ENCODE data around the gene ZNF33B. TPM values are rescaled to one million over a fixed set of nuclear protein-coding genes. Genes with fewer than 3 reads are reported as not detected.
"Not testable (repeated sequence)": the region's sequence is repeated elsewhere in the genome, so short reads cannot be mapped to it uniquely, and the experiment has no call there.

The ZNF33B gene
- total RNA-seq (10 to 100 TPM; 30.8 to 31.0 TPM), polyA plus RNA-seq (ENCODE audit: insufficient read length in 2 of 2) (10 to 100 TPM; 23.8 to 30.8 TPM)
- long read RNA-seq, donor 1, full-length matches to known transcripts: 1 of 1 reads
- long read RNA-seq, donor 1, partial matches to known transcripts: 0 of 1 reads
- long read RNA-seq, donor 1, other reads (novel, unspliced or antisense): 0 of 1 reads
- long read RNA-seq, donor 2: 0 reads
- long read RNA-seq, donor 3: 0 reads
- long read RNA-seq, donor 4, full-length matches to known transcripts: 5 of 10 reads
- long read RNA-seq, donor 4, partial matches to known transcripts: 5 of 10 reads
- long read RNA-seq, donor 4, other reads (novel, unspliced or antisense): 0 of 10 reads

- WGBS (ENCODE audit: insufficient coverage): under 1% methylated on average over 62 of the region's 62 CpGs
- no peaks in the 10 kb centered on the region for H3K27me3 ChIP-seq (ENCODE audit: control insufficient read depth, insufficient read depth, low read length)
- peaks cover 4% of the 10 kb centered on the region for H3K4me1 ChIP-seq (ENCODE audit: control insufficient read depth, insufficient read depth, low read length)
- DNase-seq (ENCODE audit: low read depth in 4 of 6, low spot score in 6 of 6): peak; percentile 80 to 98 (median 87)
- peak within 1 kb of the TSS; percentile 61 for H3K4me3 ChIP-seq (ENCODE audit: low read depth, low read length)
- H3K27ac ChIP-seq (ENCODE audit: low read depth, low read length): peak within 1 kb of the TSS; percentile 67
- peaks cover 2% of the 10 kb centered on the region for H3K36me3 ChIP-seq (ENCODE audit: control insufficient read depth, insufficient read depth, low read length)
- no peaks in the 10 kb centered on the region for H3K9me3 ChIP-seq (ENCODE audit: control insufficient read depth, insufficient read depth, low read length)
Measured at GRCh38 chr10:42638055-42638820, at the start of gene ZNF33B. Gene ZNF33B (minus strand): TSS chr10:42638570. CDS start chr10:42636928, 1,642 bp downstream.

- no peaks in the 10 kb centered on the region for H3K36me3 ChIP-seq (ENCODE audit: control insufficient read depth, insufficient read depth, low read length)
- no peaks in the 10 kb centered on the region for H3K27me3 ChIP-seq (ENCODE audit: control insufficient read depth, insufficient read depth, low read length)
- H3K9me3 ChIP-seq (ENCODE audit: control insufficient read depth, insufficient read depth, low read length): peaks cover 2% of the 10 kb centered on the region
- 50% methylated on average over 1 of the region's 2 CpGs for WGBS (ENCODE audit: insufficient coverage)
- H3K27ac ChIP-seq (ENCODE audit: low read depth, low read length): no peak overlapping the region
- H3K4me3 ChIP-seq (ENCODE audit: low read depth, low read length): no peak overlapping the region
- no peak for DNase-seq (ENCODE audit: low read depth in 4 of 6, low spot score in 6 of 6)
- no peaks in the 10 kb centered on the region for H3K4me1 ChIP-seq (ENCODE audit: control insufficient read depth, insufficient read depth, low read length)
Measured at GRCh38 chr10:42684517-42684916, 46.1 kb upstream of the ZNF33B start.

GRCh38 chr10:42680267-42680666, 41.9 kb upstream of the ZNF33B start:
- 88% methylated on average over 1 of the region's 1 CpG for WGBS (ENCODE audit: insufficient coverage)
- Histone ChIP-seq H3K4me3 (ENCODE audit: low read depth, low read length) (no peak overlapping the region), H3K27ac (ENCODE audit: low read depth, low read length) (no peak overlapping the region), H3K36me3 (ENCODE audit: control insufficient read depth, insufficient read depth, low read length) (no peaks in the 10 kb centered on the region), H3K4me1 (ENCODE audit: control insufficient read depth, insufficient read depth, low read length) (no peaks in the 10 kb centered on the region), H3K27me3 (ENCODE audit: control insufficient read depth, insufficient read depth, low read length) (no peaks in the 10 kb centered on the region), H3K9me3 (ENCODE audit: control insufficient read depth, insufficient read depth, low read length) (no peaks in the 10 kb centered on the region)
- DNase-seq (ENCODE audit: low read depth in 4 of 6, low spot score in 6 of 6): no peak

- H3K36me3 ChIP-seq (ENCODE audit: control insufficient read depth, insufficient read depth, low read length); H3K27me3 ChIP-seq (ENCODE audit: control insufficient read depth, insufficient read depth, low read length); H3K27ac ChIP-seq (ENCODE audit: low read depth, low read length); DNase-seq (ENCODE audit: low read depth in 4 of 6, low spot score in 6 of 6); H3K4me3 ChIP-seq (ENCODE audit: low read depth, low read length); H3K9me3 ChIP-seq (ENCODE audit: control insufficient read depth, insufficient read depth, low read length); H3K4me1 ChIP-seq (ENCODE audit: control insufficient read depth, insufficient read depth, low read length): not testable (repeated sequence)
- WGBS (ENCODE audit: insufficient coverage): 80% methylated on average over 24 of the region's 24 CpGs
Measured at GRCh38 chr10:42665181-42665979, 27.0 kb upstream of the ZNF33B start.

GRCh38 chr10:42654419-42654818, 16.0 kb upstream of the ZNF33B start:
- 88% methylated on average over 2 of the region's 6 CpGs for whole genome bisulfite sequencing (ENCODE audit: insufficient coverage)
- Histone ChIP-seq H3K27ac (ENCODE audit: low read depth, low read length) (no peak overlapping the region), H3K36me3 (ENCODE audit: control insufficient read depth, insufficient read depth, low read length) (no peaks in the 10 kb centered on the region), H3K4me1 (ENCODE audit: control insufficient read depth, insufficient read depth, low read length) (no peaks in the 10 kb centered on the region), H3K27me3 (ENCODE audit: control insufficient read depth, insufficient read depth, low read length) (no peaks in the 10 kb centered on the region), H3K4me3 (ENCODE audit: low read depth, low read length) (no peak overlapping the region), H3K9me3 (ENCODE audit: control insufficient read depth, insufficient read depth, low read length) (no peaks in the 10 kb centered on the region)
- no peak for DNase-seq (ENCODE audit: low read depth in 4 of 6, low spot score in 6 of 6)

GRCh38 chr10:42652858-42653257, 14.5 kb upstream of the ZNF33B start:
- Histone ChIP-seq H3K9me3 (ENCODE audit: control insufficient read depth, insufficient read depth, low read length) (no peaks in the 10 kb centered on the region), H3K4me1 (ENCODE audit: control insufficient read depth, insufficient read depth, low read length) (no peaks in the 10 kb centered on the region), H3K36me3 (ENCODE audit: control insufficient read depth, insufficient read depth, low read length) (no peaks in the 10 kb centered on the region), H3K27me3 (ENCODE audit: control insufficient read depth, insufficient read depth, low read length) (no peaks in the 10 kb centered on the region), H3K4me3 (ENCODE audit: low read depth, low read length) (no peak overlapping the region), H3K27ac (ENCODE audit: low read depth, low read length) (no peak overlapping the region)
- WGBS (ENCODE audit: insufficient coverage): no CpG with 5 or more reads among the region's 2 CpGs
- DNase-seq (ENCODE audit: low read depth in 4 of 6, low spot score in 6 of 6): no peak

GRCh38 chr10:42650374-42650773, 12.0 kb upstream of the ZNF33B start:
- H3K4me3 ChIP-seq (ENCODE audit: low read depth, low read length): no peak overlapping the region
- H3K9me3 ChIP-seq (ENCODE audit: control insufficient read depth, insufficient read depth, low read length): no peaks in the 10 kb centered on the region
- no peaks in the 10 kb centered on the region for H3K4me1 ChIP-seq (ENCODE audit: control insufficient read depth, insufficient read depth, low read length)
- no peaks in the 10 kb centered on the region for H3K27me3 ChIP-seq (ENCODE audit: control insufficient read depth, insufficient read depth, low read length)
- WGBS (ENCODE audit: insufficient coverage): 57% methylated on average over 1 of the region's 4 CpGs
- H3K27ac ChIP-seq (ENCODE audit: low read depth, low read length): no peak overlapping the region
- H3K36me3 ChIP-seq (ENCODE audit: control insufficient read depth, insufficient read depth, low read length): no peaks in the 10 kb centered on the region
- DNase-seq (ENCODE audit: low read depth in 4 of 6, low spot score in 6 of 6): no peak

- Histone ChIP-seq H3K4me3 (ENCODE audit: low read depth, low read length) (no peak overlapping the region), H3K9me3 (ENCODE audit: control insufficient read depth, insufficient read depth, low read length) (no peaks in the 10 kb centered on the region), H3K36me3 (ENCODE audit: control insufficient read depth, insufficient read depth, low read length) (no peaks in the 10 kb centered on the region), H3K27me3 (ENCODE audit: control insufficient read depth, insufficient read depth, low read length) (no peaks in the 10 kb centered on the region), H3K27ac (ENCODE audit: low read depth, low read length) (no peak overlapping the region), H3K4me1 (ENCODE audit: control insufficient read depth, insufficient read depth, low read length) (no peaks in the 10 kb centered on the region)
- no CpG with 5 or more reads among the region's 2 CpGs for WGBS (ENCODE audit: insufficient coverage)
- DNase-seq (ENCODE audit: low read depth in 4 of 6, low spot score in 6 of 6): no peak
Measured at GRCh38 chr10:42648512-42648911, 10.1 kb upstream of the ZNF33B start.

- no peak for DNase-seq (ENCODE audit: low read depth in 4 of 6, low spot score in 6 of 6)
- H3K4me3 ChIP-seq (ENCODE audit: low read depth, low read length): no peak overlapping the region
- no peaks in the 10 kb centered on the region for H3K9me3 ChIP-seq (ENCODE audit: control insufficient read depth, insufficient read depth, low read length)
- H3K4me1 ChIP-seq (ENCODE audit: control insufficient read depth, insufficient read depth, low read length): no peaks in the 10 kb centered on the region
- no peaks in the 10 kb centered on the region for H3K36me3 ChIP-seq (ENCODE audit: control insufficient read depth, insufficient read depth, low read length)
- H3K27me3 ChIP-seq (ENCODE audit: control insufficient read depth, insufficient read depth, low read length): no peaks in the 10 kb centered on the region
- H3K27ac ChIP-seq (ENCODE audit: low read depth, low read length): no peak overlapping the region
- 74% methylated on average over 10 of the region's 11 CpGs for WGBS (ENCODE audit: insufficient coverage)
Measured at GRCh38 chr10:42646687-42647640, 8.6 kb upstream of the ZNF33B start.

All from spinal cord (tissue), 10 donors.